Measurements from ENCODE around the gene PHF5A.

GRCh38 chr22:41446639-41447434, 21.7 kb downstream of the PHF5A start, which contains the start of gene TOB2:
- TF ChIP-seq EZH2phosphoT487 (IDR thresholded peaks at IDR 0.05; ENCODE audit: borderline replicate concordance, low read length) (no peak), EZH2 (IDR thresholded peaks at IDR 0.05; ENCODE audit: low read length, unreplicated experiment) (no peak)
- TF ChIP-seq, protein P1, sequence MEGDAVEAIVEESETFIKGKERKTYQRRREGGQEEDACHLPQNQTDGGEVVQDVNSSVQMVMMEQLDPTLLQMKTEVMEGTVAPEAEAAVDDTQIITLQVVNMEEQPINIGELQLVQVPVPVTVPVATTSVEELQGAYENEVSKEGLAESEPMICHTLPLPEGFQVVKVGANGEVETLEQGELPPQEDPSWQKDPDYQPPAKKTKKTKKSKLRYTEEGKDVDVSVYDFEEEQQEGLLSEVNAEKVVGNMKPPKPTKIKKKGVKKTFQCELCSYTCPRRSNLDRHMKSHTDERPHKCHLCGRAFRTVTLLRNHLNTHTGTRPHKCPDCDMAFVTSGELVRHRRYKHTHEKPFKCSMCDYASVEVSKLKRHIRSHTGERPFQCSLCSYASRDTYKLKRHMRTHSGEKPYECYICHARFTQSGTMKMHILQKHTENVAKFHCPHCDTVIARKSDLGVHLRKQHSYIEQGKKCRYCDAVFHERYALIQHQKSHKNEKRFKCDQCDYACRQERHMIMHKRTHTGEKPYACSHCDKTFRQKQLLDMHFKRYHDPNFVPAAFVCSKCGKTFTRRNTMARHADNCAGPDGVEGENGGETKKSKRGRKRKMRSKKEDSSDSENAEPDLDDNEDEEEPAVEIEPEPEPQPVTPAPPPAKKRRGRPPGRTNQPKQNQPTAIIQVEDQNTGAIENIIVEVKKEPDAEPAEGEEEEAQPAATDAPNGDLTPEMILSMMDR (conservative IDR thresholded peaks at IDR 0.05; ENCODE audit: low read depth, low read length) = no peak
